Esophagus mucosa (tissue), 1 donor: ENCODE results near the gene CPLX1. TPM values are rescaled to one million over a fixed set of nuclear protein-coding genes. Genes with fewer than 3 reads are reported as not detected.
A peak's percentile ranks its signal among the peaks of the same experiment; 100 is the strongest.
"Not testable (repeated sequence)": the region's sequence is repeated elsewhere in the genome, so short reads cannot be mapped to it uniquely, and the experiment has no call there.

ENCODE experiments used
- ATAC-seq: fragments of 200-7000 bp; cut with Tn5 transposase; one replicate; pipeline ENCODE4 v1.9.1; 2020
- total RNA-seq: library from RNA; stranded (reverse); gene quantifications from one replicate; pipeline ENCODE4 v1.2.4, GENCODE V29; 2023
- donor health status: DM: yes; HTN: yes; CAD: no.

Gene CPLX1
- total RNA-seq, 1 donor from 2014 or later: 0.92 TPM

DNA sequence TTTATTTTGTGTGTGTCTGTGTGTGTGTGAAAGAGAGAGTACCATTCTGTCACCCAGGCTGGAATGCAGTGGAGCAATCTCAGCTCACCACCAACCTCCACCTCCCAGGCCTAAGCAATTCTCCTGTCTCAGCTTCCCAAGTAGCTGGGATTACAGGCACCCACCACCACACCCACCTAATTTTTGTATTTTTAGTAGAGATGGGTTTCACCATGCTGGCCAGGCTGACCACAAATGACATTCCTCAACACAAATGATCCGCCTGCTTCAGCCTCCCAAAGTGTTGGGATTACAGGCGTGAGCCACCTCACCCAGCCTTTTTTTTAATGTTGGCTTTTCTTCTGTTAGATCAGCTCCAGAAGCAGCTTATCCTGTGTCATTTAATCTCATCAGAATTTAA lies 50.4 kb downstream of the CPLX1 start:
- ATAC-seq: not testable (repeated sequence)

DNA sequence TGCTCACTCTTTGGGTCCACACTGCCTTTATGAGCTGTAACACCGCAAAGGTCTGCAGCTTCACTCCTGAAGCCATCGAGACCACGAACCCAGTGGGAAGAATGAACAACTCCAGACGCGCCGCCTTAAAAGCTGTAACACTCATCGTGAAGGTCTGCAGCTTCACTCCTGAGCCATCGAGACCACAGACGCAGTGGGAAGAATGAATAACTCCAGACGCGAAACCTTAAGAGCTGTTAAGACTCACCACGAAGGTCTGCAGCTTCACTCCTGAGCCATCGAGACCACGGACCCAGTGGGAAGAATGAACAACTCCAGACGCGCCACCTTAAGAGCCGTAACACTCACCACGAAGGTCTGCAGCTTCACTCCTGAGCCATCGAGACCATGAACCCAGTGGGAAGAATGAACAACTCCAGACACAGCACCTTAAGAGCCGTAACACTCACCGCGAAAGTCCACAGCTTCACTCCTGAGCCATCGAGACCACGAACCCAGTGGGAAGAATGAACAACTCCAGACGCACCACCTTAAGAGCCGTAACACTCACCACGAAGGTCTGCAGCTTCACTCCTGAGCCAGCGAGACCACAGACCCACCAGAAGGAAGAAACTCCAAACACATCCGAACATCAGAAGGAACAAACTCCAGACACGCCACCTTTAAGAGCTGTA lies 51.4 kb downstream of the CPLX1 start:
- not testable (repeated sequence) for ATAC-seq

DNA sequence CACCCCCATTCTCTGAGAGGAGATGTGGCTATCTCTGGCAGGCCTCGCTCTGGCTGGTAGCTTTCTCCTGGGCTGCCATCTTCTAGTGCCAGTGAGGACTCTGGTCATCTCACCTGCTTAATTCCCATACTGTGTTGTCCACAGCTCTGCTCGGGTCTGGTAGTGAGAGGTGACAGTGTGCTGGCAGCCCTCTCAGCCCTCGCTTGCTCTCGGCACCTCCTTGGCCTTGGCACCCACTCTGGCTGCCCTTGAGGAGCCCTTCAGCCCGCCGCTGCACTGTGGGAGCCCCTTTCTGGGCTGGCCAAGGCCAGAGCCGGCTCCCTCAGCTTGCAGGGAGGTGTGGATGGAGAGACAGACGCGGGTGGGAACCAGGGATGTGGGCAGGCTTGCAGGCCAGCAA lies 52.7 kb downstream of the CPLX1 start:
- no peak for ATAC-seq

DNA sequence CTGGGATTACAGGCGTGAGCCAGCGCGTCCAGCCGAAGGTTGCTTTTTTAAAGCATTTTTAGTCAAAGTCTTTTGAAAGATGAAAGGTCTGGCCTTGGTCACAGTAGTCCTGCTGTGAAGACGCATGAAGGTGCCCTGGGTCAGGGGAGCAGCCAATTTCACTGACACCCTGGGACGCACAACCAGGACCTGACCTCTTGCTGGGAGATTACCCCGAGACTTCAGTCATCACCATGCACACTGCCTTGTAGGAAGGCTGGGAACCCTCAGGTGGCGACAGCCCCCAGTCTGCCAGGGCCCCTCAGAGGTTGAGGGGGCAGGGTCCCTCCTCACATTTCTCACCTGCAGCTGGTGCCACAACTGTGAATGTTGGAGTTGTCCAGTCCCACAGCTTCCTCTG lies 53.2 kb downstream of the CPLX1 start:
- ATAC-seq: no peak

DNA sequence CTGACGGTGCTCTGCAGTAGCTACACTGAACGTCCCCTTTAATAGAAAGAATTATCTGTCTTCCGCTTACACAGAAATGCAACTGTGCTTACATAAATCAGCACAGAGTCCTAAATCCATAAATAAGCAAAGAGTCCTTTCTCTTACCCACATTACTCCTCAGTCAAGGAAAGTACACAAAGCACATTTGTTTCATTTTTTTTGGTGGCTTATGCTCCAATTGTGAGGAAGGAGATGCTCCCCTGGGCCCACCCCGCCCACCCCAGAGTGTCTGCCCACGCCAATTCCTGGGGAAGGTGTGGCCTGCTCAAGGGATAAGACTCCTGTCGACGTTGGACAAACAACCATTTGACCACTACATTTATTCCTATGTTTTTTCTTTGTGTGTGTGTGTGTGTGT lies 53.8 kb downstream of the CPLX1 start:
- no peak for ATAC-seq

DNA sequence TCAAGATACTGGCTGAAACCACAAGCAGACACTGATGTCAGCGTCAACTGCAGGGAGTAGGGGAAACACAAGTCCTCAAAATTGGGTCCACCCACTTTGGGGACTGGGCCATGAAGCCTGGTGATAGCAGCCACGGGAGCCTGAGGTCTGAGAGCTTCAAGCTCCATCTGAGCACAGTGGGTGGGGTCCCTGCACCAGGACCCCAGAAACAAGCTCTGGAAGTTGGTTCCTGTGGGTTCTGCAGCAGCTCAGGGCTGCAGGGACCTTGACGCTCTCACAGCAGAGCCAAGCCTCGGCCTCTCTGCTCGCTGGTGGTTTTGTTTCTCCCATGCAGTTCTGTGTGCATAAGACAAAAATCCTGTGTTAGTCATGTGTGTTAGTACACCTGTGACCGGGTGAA lies 54.5 kb downstream of the CPLX1 start:
- no peak for ATAC-seq

DNA sequence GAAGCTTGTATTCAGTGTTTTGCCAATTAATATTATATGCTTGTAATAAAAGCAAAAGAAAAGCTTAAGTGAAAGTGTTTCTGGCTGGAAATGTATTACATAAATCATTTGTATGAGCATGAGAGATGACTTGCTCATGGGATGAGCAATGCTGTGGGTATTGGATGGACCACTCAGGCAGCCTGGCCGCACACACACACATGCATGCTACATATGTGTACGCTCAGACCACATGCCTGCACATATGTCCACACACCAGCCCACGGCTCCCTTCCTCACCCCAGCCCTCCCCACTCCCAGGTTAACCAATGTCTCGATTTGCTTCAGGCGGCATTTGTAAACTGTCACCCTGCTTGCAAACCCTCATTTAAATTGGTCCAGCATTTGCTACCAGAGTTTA lies 55.9 kb downstream of the CPLX1 start:
- no peak for ATAC-seq

DNA sequence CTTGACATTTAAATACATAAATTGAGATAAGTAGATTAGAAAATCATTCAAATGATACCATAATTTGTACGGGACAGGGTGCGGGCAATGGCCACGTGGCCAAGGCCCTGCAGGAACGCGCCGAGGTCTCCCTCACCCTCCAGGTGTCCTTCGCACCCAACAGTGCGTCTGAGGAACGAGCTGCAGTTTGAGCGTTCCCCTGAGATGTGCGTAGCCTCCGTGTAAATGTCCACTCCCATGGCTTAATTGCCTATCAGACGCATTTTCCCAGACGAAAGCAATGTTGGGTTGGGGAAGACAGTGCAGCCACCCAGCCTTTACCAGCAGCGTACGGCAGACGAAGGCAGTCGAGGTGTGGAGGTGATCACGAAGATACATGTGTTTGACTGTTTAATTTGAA lies 56.4 kb downstream of the CPLX1 start:
- no peak for ATAC-seq

DNA sequence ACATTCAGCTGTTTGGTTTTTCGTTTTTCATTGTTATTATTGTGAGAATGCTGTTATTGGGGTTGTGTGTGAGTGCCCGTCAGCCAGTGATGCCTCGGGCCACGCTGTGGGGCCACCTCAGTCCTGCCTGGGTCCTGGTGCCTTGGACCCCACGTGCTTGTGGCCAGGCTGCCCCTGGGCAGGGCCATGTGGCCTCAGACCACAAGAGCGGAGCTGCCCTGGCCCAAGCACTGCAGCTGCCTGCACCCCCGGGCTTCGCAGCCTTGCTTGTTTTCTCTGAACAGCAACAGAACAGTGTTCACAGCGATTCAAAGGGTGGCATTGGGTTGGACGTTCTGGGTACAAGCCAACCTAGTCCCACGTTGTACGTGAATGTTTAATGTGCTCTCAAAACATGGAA lies 56.9 kb downstream of the CPLX1 start:
- ATAC-seq: no peak

DNA sequence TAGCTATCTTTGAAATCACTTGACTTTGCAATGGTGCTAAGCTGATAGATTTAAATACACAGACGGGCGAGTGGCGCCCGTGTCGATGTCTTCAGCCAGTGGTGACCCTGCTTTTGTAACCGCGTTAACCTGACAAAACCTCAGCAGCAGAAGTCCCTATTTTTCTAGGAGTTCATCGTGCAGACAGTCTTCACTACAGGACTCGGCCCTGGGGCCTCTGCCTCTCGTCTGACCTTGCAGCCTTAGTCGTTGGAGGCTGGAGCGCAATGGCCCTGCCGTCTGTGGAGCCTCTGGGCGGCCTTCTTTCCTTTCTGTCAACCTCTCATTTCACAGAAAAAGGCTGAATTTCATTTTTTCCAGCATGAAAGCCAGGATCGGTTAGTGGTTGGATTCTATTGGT lies 57.9 kb downstream of the CPLX1 start:
- no peak for ATAC-seq

DNA sequence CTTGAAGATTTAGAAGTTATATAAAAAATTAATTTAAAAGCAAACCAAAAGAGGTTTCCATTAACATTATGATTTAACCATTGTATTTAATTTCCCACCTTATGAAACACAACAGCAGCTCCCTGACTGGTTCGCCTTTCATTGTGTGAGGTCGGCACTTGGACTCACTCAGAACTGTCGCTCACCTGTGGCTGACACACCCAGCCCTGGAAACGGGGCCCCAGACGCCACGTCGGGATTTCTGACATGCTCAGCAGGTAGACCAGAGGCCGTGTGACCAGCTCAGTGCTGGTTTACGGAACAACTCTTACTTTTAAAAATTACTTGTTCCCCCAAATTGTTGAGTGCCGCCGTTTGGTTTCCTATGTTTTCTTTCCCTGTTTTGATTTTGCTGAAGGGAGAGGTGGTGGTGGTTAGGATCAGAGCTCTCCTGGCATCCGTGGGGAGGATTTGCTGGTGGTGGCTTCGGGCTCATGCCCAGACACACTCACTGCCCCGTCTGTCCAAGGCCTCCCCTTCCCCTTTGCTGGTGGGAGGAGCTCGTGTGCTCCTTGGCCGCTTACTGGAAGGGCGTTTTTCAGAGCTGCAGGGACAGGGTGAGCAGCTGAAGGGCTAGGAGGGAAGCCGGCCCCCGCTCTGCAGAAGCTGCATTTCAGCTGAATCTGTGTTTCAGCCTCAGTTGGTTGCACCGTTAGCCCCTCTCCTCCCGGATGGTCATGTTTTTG lies 59.2 kb downstream of the CPLX1 start:
- ATAC-seq: peak; percentile 24

DNA sequence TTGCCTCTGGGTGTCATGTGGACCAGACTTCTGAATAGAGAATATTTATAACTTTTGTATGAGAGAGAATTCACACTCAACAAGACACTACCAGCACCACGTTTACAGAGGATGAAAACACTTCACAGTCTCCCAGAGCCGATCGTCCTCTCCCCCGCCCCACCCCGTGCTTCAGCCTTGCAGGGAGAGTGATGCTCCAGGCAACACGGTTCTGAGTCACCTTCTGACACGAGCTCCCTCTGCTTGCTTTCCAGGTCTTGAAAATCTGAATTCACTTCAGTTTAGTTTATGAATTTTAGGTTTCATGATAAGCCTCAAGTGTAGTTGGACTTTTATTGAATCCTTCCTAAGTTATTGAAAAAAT lies 59.8 kb downstream of the CPLX1 start:
- ATAC-seq: peak; percentile 73

DNA sequence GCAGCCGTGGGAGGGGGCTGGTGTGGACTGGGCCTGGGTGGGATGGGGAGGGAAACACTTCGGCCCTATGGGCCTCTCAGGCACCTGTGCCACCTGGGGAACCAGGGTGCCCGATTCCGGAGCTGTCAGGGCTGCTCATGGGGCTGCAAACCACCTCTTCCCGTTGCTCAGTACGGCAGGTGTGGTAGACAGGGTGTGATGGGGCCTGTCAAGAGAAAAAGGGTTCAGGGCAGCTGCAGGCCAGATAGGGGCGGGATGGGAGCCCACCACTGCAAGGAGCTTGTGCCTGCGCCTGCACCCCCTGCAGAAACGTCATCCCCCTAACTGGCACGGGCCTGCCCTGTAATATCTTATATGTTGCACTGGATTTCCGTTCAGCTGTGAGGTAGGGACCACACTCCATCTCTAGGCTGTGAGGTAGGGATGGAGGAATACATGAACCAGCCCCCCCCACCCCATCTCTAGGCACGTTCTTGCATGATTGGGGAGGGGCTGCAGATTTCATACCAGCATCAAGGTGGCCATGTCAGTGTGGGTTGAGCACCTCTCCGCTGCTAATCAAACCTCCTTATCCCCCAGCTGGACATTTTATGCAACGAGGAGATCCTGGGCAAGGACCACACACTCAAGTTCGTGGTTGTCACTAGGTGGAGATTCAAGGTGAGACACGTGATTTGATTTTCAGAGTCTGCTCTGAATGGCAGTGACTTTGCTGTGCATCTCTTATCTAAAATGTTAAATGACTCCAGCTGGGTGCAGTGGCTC lies 61.3 kb downstream of the CPLX1 start:
- ATAC-seq: no peak

DNA sequence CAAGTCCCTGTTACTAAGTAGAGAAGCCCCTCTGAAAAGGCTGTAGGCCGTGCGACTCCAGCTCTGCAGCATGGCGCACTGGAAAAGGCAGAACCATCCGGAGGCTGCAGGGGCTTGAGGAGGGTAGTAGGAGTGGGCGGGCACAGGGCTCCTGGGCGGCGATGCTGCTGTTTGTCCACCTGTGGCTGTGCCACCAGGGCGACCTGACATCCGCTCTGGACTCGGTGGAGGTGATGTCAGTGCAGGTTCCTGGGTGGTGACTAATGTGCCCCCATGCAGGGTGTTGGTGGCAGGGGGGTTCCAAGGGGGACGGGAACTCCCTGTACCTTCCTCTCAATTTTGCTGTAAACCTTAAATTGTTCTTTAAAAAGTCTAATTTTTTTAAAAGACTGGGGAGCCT lies 62.0 kb downstream of the CPLX1 start:
- no peak for ATAC-seq

DNA sequence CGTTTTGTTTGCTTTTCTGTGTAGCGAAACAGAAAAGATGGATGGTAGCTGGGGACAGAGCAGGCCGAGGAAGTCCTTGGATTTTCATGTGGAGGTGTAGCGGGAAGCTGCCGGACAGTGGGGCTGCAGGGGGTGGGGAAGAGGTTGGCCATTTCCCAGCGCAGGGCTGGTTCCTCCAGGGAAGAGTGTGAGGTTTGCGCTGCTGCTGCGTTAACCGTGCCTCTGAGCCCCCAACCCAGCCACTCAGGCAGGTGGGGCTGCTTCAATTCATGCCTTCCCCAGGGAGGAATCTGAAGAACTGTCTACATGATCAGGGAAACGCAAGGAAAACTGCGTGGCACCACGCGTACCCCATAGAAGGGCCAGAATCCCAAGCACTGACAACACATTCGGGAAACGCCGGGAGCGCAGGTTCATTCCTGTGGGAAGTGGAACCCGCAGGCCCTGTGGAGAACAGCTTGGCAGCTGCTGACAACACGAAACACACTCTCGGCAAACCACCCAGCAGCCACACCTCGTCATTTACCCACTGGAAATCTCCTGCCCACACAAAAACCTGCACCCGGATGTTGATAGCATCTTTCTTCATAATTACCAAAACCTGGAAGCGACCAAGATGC lies 62.6 kb downstream of the CPLX1 start:
- ATAC-seq: no peak

DNA sequence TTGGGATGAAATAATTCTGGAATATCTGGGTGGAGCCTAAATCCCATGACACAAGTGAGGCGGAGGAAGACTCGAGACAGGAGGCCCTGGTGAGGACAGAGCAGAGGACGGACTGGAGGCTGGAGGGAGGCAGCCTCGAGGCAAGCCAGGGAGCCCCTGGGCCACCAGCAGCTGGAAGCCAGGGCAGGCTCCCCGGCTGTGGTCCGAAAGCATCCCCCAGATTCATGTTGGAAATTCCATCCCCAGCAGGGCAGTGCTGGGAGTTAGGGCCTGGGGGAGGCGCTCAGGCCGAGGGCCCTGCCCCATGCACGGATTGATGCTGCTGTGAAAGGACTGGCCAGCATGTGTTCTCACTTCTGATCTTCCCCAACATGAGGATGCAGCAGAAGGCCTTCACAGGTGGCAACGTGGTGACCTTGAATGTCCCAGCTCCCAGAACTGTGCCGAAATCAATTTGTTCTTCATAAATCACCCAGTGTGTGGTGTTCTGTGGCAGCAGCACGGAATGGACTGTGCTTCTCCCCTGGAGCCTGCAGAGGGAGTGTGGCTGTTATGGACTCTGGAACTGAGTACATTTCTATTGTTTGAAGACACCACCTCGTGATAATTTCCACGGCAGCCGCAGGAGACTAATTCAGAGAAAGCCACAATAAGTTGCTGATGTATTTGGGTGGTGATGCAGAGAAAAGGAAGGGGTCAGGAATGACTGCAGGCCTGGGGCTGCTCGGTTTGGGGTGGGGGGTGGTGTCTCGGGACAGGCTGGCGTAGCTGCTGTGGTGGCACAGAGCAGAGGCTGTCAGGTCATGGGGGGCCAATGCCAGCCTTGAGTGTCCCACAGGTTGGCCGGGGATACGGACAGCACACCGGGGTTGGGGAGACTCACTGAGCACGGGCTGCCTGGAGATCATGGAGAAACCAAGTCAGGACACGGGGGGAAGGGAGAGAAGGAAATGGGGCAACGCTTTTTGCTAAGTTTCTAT lies 63.4 kb downstream of the CPLX1 start:
- no peak for ATAC-seq

DNA sequence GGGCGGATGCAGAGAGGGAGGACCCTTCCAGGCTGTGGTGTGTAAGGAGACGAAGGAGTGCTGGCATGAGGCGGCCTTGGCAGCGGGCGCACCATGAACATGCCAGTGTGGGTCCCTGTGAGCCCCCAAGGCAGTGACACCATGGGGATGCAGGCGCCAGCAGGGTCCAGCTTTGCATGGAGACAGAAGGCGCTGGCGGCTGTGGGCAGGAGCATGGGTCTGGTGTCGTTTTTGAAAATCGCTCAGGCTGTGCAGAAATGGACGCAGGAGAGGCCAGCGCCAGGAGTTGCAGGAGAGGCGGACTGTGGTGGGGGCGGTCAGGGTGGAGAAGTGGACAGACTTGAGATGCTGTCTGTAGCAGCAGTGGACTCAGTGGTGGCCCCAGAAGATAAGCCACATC lies 64.2 kb downstream of the CPLX1 start:
- no peak for ATAC-seq

DNA sequence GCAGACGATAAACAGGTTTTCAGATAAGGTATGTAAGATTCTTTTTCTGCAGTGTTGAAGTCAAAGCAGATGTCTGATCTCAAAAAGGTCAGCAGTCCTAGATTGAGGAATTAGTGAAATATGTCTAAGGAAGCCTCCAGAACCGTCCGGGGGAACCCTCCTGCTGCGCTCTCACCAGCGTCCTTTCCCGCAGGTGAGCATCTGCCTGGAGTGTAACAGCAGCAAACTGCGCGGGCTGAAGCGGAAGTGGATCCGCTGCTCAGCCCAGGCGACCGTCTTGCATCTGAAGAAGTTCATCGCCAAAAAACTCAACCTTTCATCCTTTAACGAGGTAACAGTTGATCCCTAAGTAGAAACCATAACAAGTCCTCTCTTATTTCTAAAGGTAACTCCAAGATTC lies 64.8 kb downstream of the CPLX1 start:
- ATAC-seq: no peak

DNA sequence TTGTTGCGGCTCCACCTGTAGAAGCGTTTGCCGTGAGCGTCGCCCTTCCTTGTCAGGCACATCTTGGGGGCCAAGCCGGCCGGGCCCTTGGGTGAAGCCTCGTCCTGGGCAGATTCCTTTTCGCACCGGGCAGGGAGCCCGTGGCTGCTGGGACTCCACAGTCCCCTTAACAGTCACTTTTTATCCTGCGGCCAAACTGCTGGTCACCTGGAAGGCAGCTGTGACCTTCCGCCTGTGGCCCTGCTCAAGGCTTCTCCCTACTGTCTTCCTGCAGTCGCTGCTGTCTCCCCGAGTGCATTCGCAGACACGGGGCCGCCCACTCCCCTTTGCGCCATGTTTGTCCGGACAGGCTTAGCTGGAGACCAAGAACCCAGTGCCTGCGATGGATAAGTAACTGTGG lies 65.3 kb downstream of the CPLX1 start:
- ATAC-seq: no peak

DNA sequence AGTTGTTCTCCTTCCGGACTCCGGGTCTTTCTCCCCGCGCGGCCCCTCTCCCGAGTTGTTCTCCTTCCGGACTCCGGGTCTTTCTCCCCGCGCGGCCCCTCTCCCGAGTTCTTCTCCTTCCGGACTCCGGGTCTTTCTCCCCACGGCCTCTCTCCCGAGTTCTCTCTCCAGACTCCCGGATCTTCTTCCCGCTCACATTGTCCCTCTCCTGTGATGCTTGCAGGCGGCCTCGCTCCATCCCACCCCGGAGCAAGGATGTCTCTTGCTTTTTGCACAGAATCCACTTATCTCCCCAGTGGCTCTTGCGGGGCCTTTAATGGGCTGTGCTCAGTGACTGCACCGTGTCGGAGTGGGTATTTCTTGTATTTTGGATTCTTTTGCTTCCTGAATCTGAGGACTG lies 66.1 kb downstream of the CPLX1 start:
- ATAC-seq: not testable (repeated sequence)

DNA sequence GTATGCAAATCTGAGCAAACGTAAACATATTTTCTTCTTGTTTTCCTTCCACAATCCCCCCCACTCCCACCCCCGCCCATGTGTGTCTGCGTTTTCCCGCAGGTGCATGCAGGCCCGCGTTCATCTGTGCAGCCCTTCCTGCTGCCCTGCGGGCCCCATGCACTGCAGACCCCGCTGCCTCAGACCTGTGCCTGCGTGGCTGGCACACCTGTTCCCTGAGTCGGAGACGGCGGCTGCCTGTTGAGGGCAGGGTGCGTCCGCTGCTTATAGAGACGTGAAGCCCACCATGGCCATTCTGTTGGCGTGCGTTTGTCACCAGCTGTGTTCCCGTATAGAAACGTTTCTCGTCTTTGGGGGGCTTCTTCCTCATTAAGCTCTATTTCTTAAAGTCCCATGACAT lies 68.8 kb downstream of the CPLX1 start:
- no peak for ATAC-seq
